HEK293T (cell line): Measurements from ENCODE around the gene C14orf119.
"Not testable (repeated sequence)": the region's sequence is repeated elsewhere in the genome, so short reads cannot be mapped to it uniquely, and the experiment has no call there.

ENCODE experiments used
- CTCF ChIA-PET: fragments of 350-600 bp; formaldehyde crosslinking; extraction: SDS; loops from one replicate; lab custom pipeline; 2021; ENCODE audit warnings: antibody characterized with exemption, inconsistent platforms; lab: Yijun Ruan, JAX
- POLR2A ChIA-PET: fragments of 350-600 bp; formaldehyde crosslinking; extraction: SDS; loops from one replicate; lab custom pipeline; 2020; ENCODE audit warnings: antibody characterized with exemption, inconsistent platforms; lab: Yijun Ruan, JAX
- DNase-seq: peaks from one replicate; pipeline ENCODE4 v3.0.0; 2012; ENCODE audit warnings: mixed read lengths; ENCODE audit errors: extremely low spot score
- ARNT ChIP-seq: fragments of 450-650 bp; IDR thresholded peaks from 2 replicates; pipeline ENCODE4 v1.6.1; 2017; ENCODE audit warnings: mild to moderate bottlenecking
- BHLHE40 ChIP-seq: fragments of 450-650 bp; IDR thresholded peaks from 2 replicates; pipeline ENCODE4 v1.6.1; 2016; ENCODE audit warnings: mild to moderate bottlenecking, moderate library complexity, borderline replicate concordance
- CTBP1 ChIP-seq: fragments of 450-650 bp; IDR thresholded peaks from 2 replicates; pipeline ENCODE4 v1.6.1; 2016; ENCODE audit warnings: borderline replicate concordance
- ELF4 ChIP-seq: fragments of 450-650 bp; IDR thresholded peaks from 2 replicates; pipeline ENCODE4 v1.6.1; 2017; ENCODE audit warnings: antibody characterized with exemption
- FOXA1 ChIP-seq: fragments of 450-650 bp; IDR thresholded peaks from 2 replicates; pipeline ENCODE4 v1.6.1; 2016; ENCODE audit warnings: mild to moderate bottlenecking
- FOXK2 ChIP-seq: fragments of 450-650 bp; IDR thresholded peaks from 2 replicates; pipeline ENCODE4 v1.6.1; 2016; ENCODE audit warnings: mild to moderate bottlenecking
- FOXM1 ChIP-seq: fragments of 450-650 bp; IDR thresholded peaks from 2 replicates; pipeline ENCODE4 v1.6.1; 2017; ENCODE audit warnings: mild to moderate bottlenecking, borderline replicate concordance
- HDGF ChIP-seq: fragments of 450-650 bp; IDR thresholded peaks from 2 replicates; pipeline ENCODE4 v1.6.1; 2017; ENCODE audit warnings: antibody characterized with exemption, borderline replicate concordance
- L3MBTL2 ChIP-seq: fragments of 450-650 bp; conservative IDR thresholded peaks from 2 replicates; pipeline ENCODE4 v1.6.1; 2016; ENCODE audit warnings: mild to moderate bottlenecking
- LEF1 ChIP-seq: fragments of 450-650 bp; IDR thresholded peaks from 2 replicates; pipeline ENCODE4 v1.6.1; 2017; ENCODE audit warnings: mild to moderate bottlenecking, borderline replicate concordance
- NFRKB ChIP-seq: fragments of 450-650 bp; IDR thresholded peaks from 2 replicates; pipeline ENCODE4 v1.6.1; 2016; ENCODE audit warnings: mild to moderate bottlenecking, moderate library complexity
- PKNOX1 ChIP-seq: fragments of 450-650 bp; IDR thresholded peaks from 2 replicates; pipeline ENCODE4 v1.6.1; 2016
- SP1 ChIP-seq: fragments of 450-650 bp; IDR thresholded peaks from 2 replicates; pipeline ENCODE4 v1.6.1; 2017
- SUZ12 ChIP-seq: fragments of 450-650 bp; IDR thresholded peaks from 2 replicates; pipeline ENCODE4 v1.6.1; 2016; ENCODE audit warnings: mild to moderate bottlenecking
- TARDBP ChIP-seq: fragments of 450-650 bp; IDR thresholded peaks from 2 replicates; pipeline ENCODE4 v1.6.1; 2016
- ZNF384 ChIP-seq: fragments of 450-650 bp; IDR thresholded peaks from 2 replicates; pipeline ENCODE4 v1.6.1; 2016

Gene C14orf119

GRCh38 chr14:23106747-23107045, 11.4 kb downstream of the C14orf119 start:
- CTCF ChIA-PET = interaction anchor here (0.5 to 1.2 kb wide), 3 partner anchors 10 to 30 kb away, joined by 5 to 6 read pairs (median 5); no protein-coding TSS in a partner anchor

DNA sequence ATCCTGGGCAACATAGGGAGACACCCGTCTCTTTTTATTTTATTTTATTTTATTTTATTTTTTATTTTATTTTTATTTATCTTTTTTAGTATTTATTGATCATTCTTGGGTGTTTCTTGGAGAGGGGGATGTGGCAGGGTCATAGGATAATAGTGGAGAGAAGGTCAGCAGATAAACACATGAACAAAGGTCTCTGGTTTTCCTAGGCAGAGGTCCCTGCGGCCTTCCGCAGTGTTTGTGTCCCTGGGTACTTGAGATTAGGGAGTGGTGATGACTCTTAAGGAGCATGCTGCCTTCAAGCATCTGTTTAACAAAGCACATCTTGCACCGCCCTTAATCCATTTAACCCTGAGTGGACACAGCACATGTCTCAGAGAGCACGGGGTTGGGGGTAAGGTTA, 12.3 kb downstream of the C14orf119 start:
- POLR2A ChIA-PET, DNase-seq, CTCF ChIA-PET: not testable (repeated sequence)

More at GRCh38 chr14:23106747-23107045, 11.4 kb downstream of the C14orf119 start:
- TF ChIP-seq FOXM1 (no peak), ELF4 (no peak), NFRKB (no peak), SUZ12 (no peak), ARNT (no peak), LEF1 (no peak), PKNOX1 (no peak), SP1 (no peak), HDGF (no peak), BHLHE40 (no peak), L3MBTL2 (no peak), TARDBP (no peak), ZNF384 (no peak), FOXA1 (no peak), CTBP1 (no peak)
- DNase-seq = no peak
- POLR2A ChIA-PET = interaction anchor here (1.2 to 4.1 kb wide), 2 partner anchors 12 to 100 kb away, joined by 3 to 28 read pairs; partner anchors contain the start of genes ACIN1 and C14orf119

GRCh38 chr14:23108169-23108568, 12.9 kb downstream of the C14orf119 start:
- not testable (repeated sequence) for DNase-seq
- CTCF ChIA-PET = interaction anchor here (1.0 to 5.5 kb wide), 4 partner anchors 13 to 122 kb away, joined by 3 to 32 read pairs (median 7); no protein-coding TSS in a partner anchor
- POLR2A ChIA-PET = interaction anchor here (1.3 to 3.3 kb wide), 2 partner anchors 13 to 40 kb away, joined by 5 to 28 read pairs; partner anchors contain the start of genes ACIN1 and C14orf119

DNA sequence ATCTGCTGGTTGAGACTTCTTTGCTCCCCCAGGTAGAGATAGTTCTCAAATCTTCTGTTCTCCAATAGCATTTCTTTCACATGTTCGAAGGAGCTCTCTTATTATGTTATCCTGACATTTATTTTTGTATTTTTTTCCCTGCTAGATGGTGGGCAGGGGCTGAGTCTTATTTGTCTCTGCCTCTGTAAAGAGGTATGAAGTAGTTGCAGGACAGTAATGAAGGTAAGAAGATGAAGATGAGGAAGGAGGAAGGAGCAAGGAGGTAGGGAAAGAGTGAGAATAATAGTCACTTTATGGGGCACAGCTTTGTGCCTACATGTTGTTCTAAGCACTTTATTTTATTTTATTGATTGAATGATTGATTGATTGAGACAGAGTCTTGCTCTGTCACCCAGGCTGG, 14.5 kb downstream of the C14orf119 start:
- CTCF ChIA-PET = interaction anchor here (0.6 to 5.5 kb wide), 6 partner anchors 11 to 76 kb away, joined by 3 to 32 read pairs (median 6); partner anchors contain the start of genes ACIN1 and C14orf119
- no peak for TF ChIP-seq BHLHE40
- TF ChIP-seq FOXM1 = no peak
- TF ChIP-seq SP1 = no peak
- no peak for TF ChIP-seq SUZ12
- no peak for TF ChIP-seq LEF1
- TF ChIP-seq PKNOX1 = no peak
- TF ChIP-seq NFRKB = no peak
- no peak for TF ChIP-seq FOXK2
- TF ChIP-seq L3MBTL2 = no peak
- TF ChIP-seq ELF4 = no peak
- no peak for TF ChIP-seq CTBP1
- TF ChIP-seq ZNF384 = no peak
- TF ChIP-seq TARDBP = no peak
- TF ChIP-seq HDGF = no peak
- no peak for TF ChIP-seq FOXA1
- no peak for TF ChIP-seq ARNT
- DNase-seq = no peak
- POLR2A ChIA-PET = interaction anchor here (1.5 to 3.3 kb wide), 3 partner anchors 12 to 37 kb away, joined by 6 to 28 read pairs (median 8); partner anchors contain the start of genes ACIN1 and C14orf119

GRCh38 chr14:23110579-23111365, 15.5 kb downstream of the C14orf119 start:
- DNase-seq = no peak
- POLR2A ChIA-PET = interaction anchor here (0.9 to 3.3 kb wide), 4 partner anchors 11 to 38 kb away, joined by 3 to 28 read pairs (median 7); partner anchors contain the start of genes ACIN1 and C14orf119
- no peak for TF ChIP-seq FOXM1
- no peak for TF ChIP-seq HDGF
- no peak for TF ChIP-seq FOXK2
- no peak for TF ChIP-seq NFRKB
- TF ChIP-seq SUZ12 = no peak
- no peak for TF ChIP-seq ZNF384
- TF ChIP-seq ELF4 = no peak
- TF ChIP-seq L3MBTL2 = no peak
- no peak for TF ChIP-seq PKNOX1
- no peak for TF ChIP-seq CTBP1
- no peak for TF ChIP-seq BHLHE40
- TF ChIP-seq ARNT = no peak
- TF ChIP-seq FOXA1 = no peak
- TF ChIP-seq SP1 = no peak
- no peak for TF ChIP-seq LEF1
- TF ChIP-seq TARDBP = no peak
- CTCF ChIA-PET = interaction anchor here (0.7 to 5.5 kb wide), 4 partner anchors 10 to 42 kb away, joined by 3 to 32 read pairs (median 4); partner anchors contain the start of genes ACIN1 and C14orf119
